ENCODE data around the gene MED20. TPM values are rescaled to one million over a fixed set of nuclear protein-coding genes. Genes with fewer than 3 reads are reported as not detected.
A peak's percentile ranks its signal among the peaks of the same experiment; 100 is the strongest.

Gene MED20
- total RNA-seq, 4 donors from 2014 or later: 1.0 to 36.8 (median 17.3) TPM

GRCh38 chr6:41939848-41940758 lies 19.2 kb upstream of the MED20 start:
- DNase-seq: peak in 1 of 2 donors; percentile 28
- H3K27ac ChIP-seq: peak overlapping the region; percentile 66 to 85
- peak overlapping the region; percentile 50 to 73 for H3K4me3 ChIP-seq
- H3K36me3 ChIP-seq: no peaks in the 10 kb centered on the region
- H3K9me3 ChIP-seq: no peaks in the 10 kb centered on the region
- TF ChIP-seq CTCF (IDR thresholded peaks at IDR 0.05): no peak
- TF ChIP-seq POLR2A (IDR thresholded peaks at IDR 0.05): no peak
- intact Hi-C loops (cut with DNase I; ENCODE audit: low total_unique reads): loop anchor here (10.0 kb wide), 1 partner anchor 105 kb away; no protein-coding TSS in a partner anchor
- H3K27me3 ChIP-seq: no peaks in the 10 kb centered on the region
- peaks cover 10 to 24% of the 10 kb centered on the region in 2 donors for H3K4me1 ChIP-seq

- Histone ChIP-seq H3K27ac (peak overlapping the region; percentile 66 to 85), H3K4me3 (no peak overlapping the region), H3K36me3 (no peaks in the 10 kb centered on the region), H3K27me3 (no peaks in the 10 kb centered on the region), H3K9me3 (no peaks in the 10 kb centered on the region), H3K4me1 (peaks cover 10 to 24% of the 10 kb centered on the region in 2 donors)
- intact Hi-C loops (cut with DNase I; ENCODE audit: low total_unique reads): loop anchor here (10.0 kb wide), 1 partner anchor 105 kb away; no protein-coding TSS in a partner anchor
- no peak for TF ChIP-seq POLR2A (IDR thresholded peaks at IDR 0.05)
- TF ChIP-seq CTCF (IDR thresholded peaks at IDR 0.05): no peak
- DNase-seq: peak; percentile 42 to 60
Observed at GRCh38 chr6:41939176-41939847, 18.4 kb upstream of the MED20 start.

- Histone ChIP-seq H3K36me3 (no peaks in the 10 kb centered on the region), H3K27ac (peak overlapping the region; percentile 66 to 85), H3K4me1 (peaks cover 10 to 24% of the 10 kb centered on the region in 2 donors), H3K9me3 (no peaks in the 10 kb centered on the region), H3K27me3 (no peaks in the 10 kb centered on the region), H3K4me3 (no peak overlapping the region)
- no peak for TF ChIP-seq POLR2A (IDR thresholded peaks at IDR 0.05)
- intact Hi-C loops (cut with DNase I; ENCODE audit: low total_unique reads): loop anchor here (10.0 kb wide), 1 partner anchor 106 kb away; no protein-coding TSS in a partner anchor
- no peak for DNase-seq
Observed at GRCh38 chr6:41938590-41939175, 17.7 kb upstream of the MED20 start.

DNA sequence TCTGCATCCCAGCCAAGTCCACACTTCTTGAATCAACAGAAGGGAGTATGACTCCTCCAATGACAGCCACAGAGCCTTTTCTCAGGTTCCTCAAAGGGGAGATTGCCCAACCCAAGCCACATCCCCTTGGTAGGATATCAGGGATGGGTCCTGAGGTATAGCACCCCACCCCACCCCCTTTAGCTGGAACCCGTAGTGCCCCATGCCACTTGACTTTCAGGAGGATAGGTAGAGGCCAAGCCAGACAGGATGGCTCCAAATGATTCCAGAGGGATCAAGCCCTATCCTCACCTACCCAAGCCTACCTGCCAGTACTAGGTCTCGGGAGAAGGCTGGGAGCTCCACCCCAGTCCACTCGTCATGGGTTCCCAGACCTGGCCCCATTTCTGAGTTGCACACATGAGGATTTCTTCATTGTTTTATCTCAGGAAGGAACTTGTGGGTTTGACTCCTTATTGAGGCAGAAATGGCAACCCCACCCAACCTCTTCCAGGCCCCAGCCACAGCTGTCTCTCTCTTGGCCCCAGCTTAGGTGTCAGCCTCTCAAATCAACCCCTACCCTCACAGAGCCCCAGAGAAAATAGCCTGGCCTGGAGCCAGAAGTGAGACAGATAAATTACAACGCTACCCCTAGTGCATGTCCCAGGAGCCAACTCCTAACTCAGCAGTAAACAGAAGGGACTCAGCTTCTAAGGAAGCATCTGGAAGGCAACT lies 17.1 kb upstream of the MED20 start:
- intact Hi-C loops (cut with DNase I; ENCODE audit: low total_unique reads): loop anchor here (10.0 kb wide), 1 partner anchor 107 kb away; no protein-coding TSS in a partner anchor
- no peak for TF ChIP-seq POLR2A (IDR thresholded peaks at IDR 0.05)
- TF ChIP-seq CTCF (IDR thresholded peaks at IDR 0.05): no peak
- Histone ChIP-seq H3K9me3 (no peaks in the 10 kb centered on the region), H3K36me3 (no peaks in the 10 kb centered on the region), H3K27ac (peak overlapping the region; percentile 66 to 85), H3K27me3 (no peaks in the 10 kb centered on the region), H3K4me1 (peaks cover 10 to 24% of the 10 kb centered on the region in 2 donors), H3K4me3 (no peak overlapping the region)
- peak; percentile 33 for DNase-seq

DNA sequence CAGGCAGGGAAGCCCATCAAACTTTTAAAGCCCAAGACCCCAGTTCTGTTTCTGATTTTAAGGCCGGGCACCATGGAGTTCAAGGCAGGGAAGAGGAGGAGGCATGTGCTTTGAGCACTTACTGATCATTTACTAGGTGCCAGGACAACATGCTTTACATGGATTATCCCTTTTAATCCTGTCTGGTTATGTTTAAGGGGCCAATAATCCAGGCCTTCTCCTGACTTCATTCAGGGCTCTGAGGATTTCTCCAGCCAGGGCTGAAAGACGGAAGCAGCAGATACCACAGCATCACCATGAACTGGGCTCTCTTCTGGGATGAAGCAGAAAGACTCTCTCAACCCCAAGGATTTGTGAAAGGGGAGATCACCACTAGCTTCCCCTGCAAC lies 16.5 kb upstream of the MED20 start:
- no peak for DNase-seq
- no peak for TF ChIP-seq CTCF (IDR thresholded peaks at IDR 0.05)
- TF ChIP-seq POLR2A (IDR thresholded peaks at IDR 0.05): no peak
- no peaks in the 10 kb centered on the region for H3K9me3 ChIP-seq
- H3K27ac ChIP-seq: peak overlapping the region in 1 of 2 donors; percentile 66
- no peaks in the 10 kb centered on the region for H3K27me3 ChIP-seq
- H3K36me3 ChIP-seq: no peaks in the 10 kb centered on the region
- intact Hi-C loops (cut with DNase I; ENCODE audit: low total_unique reads): loop anchor here (10.0 kb wide), 1 partner anchor 107 kb away; no protein-coding TSS in a partner anchor
- peaks cover 10 to 24% of the 10 kb centered on the region in 2 donors for H3K4me1 ChIP-seq
- no peak overlapping the region for H3K4me3 ChIP-seq

All from uterus (tissue), 4 donors.